Endothelial cell of hepatic sinusoid (primary cell): ENCODE measurements around the gene TARS2.

Experiments
- in situ Hi-C: cut with HindIII; loops from 2 replicates; pipeline ENCODE4 v1.10.0; 2017; ENCODE audit warnings: low sequenced_read_pairs

TARS2 gene

GRCh38 chr1:150507912-150508864 lies 21.0 kb downstream of the TARS2 start, which contains the start of gene ECM1:
TSS of gene ECM1 (plus strand) at chr1:150508109. CDS start at chr1:150508210, 101 bp downstream.
- in situ Hi-C loops: no loop called here

GRCh38 chr1:150508982-150509381 lies 21.8 kb downstream of the TARS2 start:
- in situ Hi-C loops: no loop called here

GRCh38 chr1:150511551-150511950 lies 24.3 kb downstream of the TARS2 start:
- in situ Hi-C loops: loop anchor here (10.0 kb wide), 1 partner anchor 63 kb away; the partner anchor contains the start of gene MCL1

- in situ Hi-C loops: loop anchor here (10.0 kb wide), 1 partner anchor 63 kb away; the partner anchor contains the start of gene MCL1
These were observed 24.9 kb downstream of the TARS2 start for GRCh38 chr1:150511985-150512660.

GRCh38 chr1:150512846-150513245 lies 25.6 kb downstream of the TARS2 start:
- in situ Hi-C loops: loop anchor here (10.0 kb wide), 1 partner anchor 62 kb away; the partner anchor contains the start of gene MCL1

- in situ Hi-C loops: loop anchor here (10.0 kb wide), 1 partner anchor 61 kb away; the partner anchor contains the start of gene MCL1
These were observed 26.2 kb downstream of the TARS2 start for GRCh38 chr1:150513351-150513791.

GRCh38 chr1:150514260-150514659 lies 27.0 kb downstream of the TARS2 start:
- in situ Hi-C loops: loop anchor here (10.0 kb wide), 1 partner anchor 61 kb away; the partner anchor contains the start of gene MCL1

- in situ Hi-C loops: loop anchor here (10.0 kb wide), 1 partner anchor 60 kb away; the partner anchor contains the start of gene MCL1
These were observed 27.7 kb downstream of the TARS2 start for GRCh38 chr1:150514913-150515327.

- in situ Hi-C loops: loop anchor here (10.0 kb wide), 1 partner anchor 59 kb away; the partner anchor contains the start of gene MCL1
These were observed 28.3 kb downstream of the TARS2 start, which contains the start of gene FALEC for GRCh38 chr1:150515328-150516049. TSS of gene FALEC (plus strand) at chr1:150515752.

- in situ Hi-C loops: loop anchor here (10.0 kb wide), 1 partner anchor 59 kb away; the partner anchor contains the start of gene MCL1
These were observed 28.9 kb downstream of the TARS2 start for GRCh38 chr1:150516050-150516591.

GRCh38 chr1:150516616-150517015 lies 29.4 kb downstream of the TARS2 start:
- in situ Hi-C loops: loop anchor here (10.0 kb wide), 1 partner anchor 58 kb away; the partner anchor contains the start of gene MCL1

GRCh38 chr1:150521196-150521968 lies 34.2 kb downstream of the TARS2 start:
- in situ Hi-C loops: no loop called here

GRCh38 chr1:150525348-150525747 lies 38.1 kb downstream of the TARS2 start:
- in situ Hi-C loops: no loop called here

GRCh38 chr1:150528196-150528595 lies 41.0 kb downstream of the TARS2 start:
- in situ Hi-C loops: no loop called here

- in situ Hi-C loops: no loop called here
These were observed 41.8 kb downstream of the TARS2 start for GRCh38 chr1:150529017-150529416.

GRCh38 chr1:150530491-150531159 lies 43.4 kb downstream of the TARS2 start:
- in situ Hi-C loops: no loop called here

- in situ Hi-C loops: no loop called here
These were observed 45.6 kb downstream of the TARS2 start for GRCh38 chr1:150532860-150533259.

GRCh38 chr1:150534002-150534401 lies 46.8 kb downstream of the TARS2 start:
- in situ Hi-C loops: no loop called here
